GM18526 (cell line): Measurements from ENCODE around the gene SBF1.

Source experiments
- POLR2A ChIP-seq: IDR thresholded peaks from 3 replicates; pipeline ENCODE4 v1.6.1; 2011; ENCODE audit not compliant: insufficient read length; ENCODE audit errors: extremely low read depth

The SBF1 gene

DNA sequence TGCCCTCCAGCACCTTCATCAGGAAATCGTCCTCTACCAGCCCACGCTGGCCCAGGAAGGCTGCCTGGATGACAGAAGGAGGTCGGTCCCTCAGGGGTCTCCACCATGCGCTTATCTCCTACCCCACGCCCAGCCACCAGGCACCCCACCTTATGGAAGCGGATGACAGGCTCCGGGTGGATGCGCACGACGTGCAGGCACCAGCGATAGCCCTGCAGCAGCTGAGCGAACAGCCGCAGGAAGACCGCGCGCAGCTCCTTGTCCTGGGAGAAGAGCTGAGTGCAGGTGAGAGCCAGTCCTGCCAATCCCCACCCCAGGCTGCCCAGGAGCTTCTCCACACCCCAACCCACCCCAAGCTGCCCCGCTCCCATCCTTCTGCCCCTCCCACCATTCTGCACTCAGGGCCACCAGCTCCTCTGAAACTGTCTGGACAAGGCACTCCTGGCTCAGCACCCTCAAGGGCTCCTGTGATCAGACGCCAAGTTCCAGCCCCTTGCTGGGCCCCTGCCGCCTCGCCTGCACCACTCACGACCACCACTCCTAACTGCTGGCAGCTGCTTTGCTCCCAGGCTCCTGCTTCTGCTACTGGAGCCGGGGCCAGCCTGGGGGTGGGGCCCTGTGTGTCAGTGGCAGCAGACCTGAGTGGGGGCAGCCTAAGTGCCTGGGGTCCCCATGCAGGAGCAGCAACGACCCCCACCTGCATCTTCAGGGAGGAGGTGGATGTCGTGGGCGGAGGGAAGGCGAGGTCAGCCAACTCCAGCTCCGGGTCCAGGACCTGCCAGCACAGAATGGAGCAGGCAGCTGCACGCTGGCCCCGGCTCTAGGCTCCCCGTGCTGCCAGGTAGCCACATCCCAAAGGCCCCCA, 9.5 kb downstream of the SBF1 start:
- TF ChIP-seq POLR2A, result no peak

DNA sequence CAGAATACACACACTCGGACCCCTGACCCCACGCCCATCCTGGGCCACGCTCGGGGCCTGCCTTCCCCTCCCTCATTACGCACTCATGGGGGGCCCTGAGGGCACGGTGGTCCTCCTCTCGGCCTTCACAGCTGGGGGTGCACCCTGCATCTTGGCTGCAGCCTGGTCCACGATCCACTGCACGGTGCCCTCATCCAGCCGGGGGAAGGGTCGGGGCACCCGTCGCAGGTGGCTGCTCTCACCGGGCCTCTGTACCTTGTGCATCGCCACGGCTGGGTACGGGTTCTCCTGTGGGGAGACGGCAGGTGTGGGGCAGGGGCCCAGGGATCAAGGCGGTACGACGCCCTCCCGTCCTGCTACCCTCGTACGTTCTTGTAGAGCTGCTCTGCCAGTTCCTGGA, 10.4 kb downstream of the SBF1 start:
- TF ChIP-seq POLR2A, result no peak

DNA sequence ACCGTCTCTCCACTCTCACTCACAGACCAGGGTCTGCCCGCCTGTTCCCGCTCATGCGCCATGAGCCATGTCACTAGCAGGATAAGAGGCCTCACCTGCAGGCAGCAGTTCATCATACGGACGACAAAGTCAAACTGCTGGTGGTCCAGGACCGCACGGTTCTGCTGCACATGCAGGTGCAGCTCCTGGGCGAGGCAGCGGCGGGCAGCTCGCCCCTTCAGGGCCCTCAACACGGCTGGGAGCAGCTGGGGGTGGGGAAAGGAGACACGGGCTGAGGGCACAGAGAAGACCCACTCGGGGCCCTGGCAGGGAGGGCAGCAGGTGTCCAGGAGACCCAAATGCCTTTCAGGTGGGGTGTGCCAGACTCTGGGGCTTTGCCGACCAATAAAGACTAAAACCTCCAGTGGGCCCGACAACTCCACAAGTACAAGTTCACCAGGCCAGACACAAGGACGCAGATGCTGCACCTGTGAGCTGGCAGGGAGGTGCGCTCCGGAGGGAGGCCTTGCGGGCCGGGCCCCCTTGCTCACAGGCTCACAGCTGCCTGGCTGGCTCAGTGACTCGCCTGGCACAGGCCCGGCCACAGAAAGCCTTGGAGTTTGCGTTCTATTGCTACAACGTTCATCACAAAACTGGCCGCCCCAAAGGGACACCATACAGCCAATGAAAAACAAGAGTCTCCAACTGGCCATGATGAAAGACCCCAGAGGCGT, 11.5 kb downstream of the SBF1 start:
- TF ChIP-seq POLR2A, result no peak

DNA sequence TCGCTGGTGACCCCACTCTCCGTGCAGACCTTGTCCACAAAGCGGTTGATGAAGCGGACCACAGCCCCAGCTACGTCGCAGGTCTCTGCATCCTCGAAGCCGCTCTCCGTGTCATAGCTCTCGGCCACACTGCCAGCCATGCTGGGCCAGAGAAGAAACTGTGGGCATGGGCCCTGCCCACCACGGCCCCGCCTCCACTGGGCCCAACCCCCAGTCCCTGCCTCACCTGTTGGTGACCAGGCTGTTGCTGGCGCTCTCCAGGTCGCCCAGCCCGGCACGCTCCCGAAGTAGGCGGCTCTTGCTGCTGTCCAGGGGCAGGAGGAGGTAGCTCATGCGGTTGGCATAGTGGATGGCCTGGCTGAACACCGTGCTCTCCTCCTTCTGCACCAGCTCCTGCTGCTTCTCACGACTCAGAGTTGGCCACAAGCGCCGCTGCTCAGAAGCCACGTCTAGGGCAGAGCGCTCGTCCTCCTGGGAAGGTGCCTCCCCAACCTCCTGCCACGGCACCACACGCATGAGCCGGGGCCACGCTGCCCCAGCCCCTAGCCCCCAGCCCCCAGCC, 12.8 kb downstream of the SBF1 start:
- TF ChIP-seq POLR2A, result no peak

DNA sequence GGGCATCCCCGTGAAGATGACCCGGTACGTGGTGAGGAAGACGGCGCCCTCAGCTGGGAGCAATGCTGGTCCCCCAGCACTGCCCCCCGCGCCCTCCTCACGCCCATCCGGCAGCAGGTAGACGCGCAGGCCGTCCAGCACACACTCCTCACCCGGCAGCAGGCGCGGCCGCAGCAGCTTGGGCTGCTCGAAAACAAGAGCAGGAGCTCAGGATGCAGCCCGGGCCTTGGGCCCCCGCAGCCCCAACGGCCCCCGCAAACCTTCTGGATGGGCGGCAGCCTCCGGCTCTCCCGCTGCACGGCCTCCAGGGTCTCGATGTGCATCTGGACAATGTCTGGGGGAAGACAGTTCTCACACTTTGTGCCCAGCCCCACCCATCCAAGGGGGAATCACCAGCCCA, 13.3 kb downstream of the SBF1 start:
- no peak for TF ChIP-seq POLR2A

DNA sequence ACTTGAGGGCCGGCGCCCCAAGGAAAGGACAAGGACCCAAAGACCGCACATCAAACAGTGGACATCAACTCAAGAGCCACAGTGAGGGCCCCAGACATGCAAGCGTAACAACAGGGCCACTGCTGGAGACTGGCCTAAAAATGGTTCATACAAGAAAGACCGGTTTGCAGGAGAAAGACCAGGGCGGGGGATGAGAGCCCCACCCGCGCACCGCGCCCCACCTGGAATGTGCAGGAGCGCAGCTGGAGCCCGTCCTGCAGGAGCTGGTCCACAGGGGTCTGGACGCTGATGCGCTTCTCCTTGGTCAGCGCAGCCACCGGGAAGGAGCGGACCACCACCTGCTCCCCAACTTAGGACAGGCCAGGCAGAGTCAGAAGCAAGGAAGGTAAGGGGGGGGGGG, 13.9 kb downstream of the SBF1 start:
- TF ChIP-seq POLR2A, result no peak

DNA sequence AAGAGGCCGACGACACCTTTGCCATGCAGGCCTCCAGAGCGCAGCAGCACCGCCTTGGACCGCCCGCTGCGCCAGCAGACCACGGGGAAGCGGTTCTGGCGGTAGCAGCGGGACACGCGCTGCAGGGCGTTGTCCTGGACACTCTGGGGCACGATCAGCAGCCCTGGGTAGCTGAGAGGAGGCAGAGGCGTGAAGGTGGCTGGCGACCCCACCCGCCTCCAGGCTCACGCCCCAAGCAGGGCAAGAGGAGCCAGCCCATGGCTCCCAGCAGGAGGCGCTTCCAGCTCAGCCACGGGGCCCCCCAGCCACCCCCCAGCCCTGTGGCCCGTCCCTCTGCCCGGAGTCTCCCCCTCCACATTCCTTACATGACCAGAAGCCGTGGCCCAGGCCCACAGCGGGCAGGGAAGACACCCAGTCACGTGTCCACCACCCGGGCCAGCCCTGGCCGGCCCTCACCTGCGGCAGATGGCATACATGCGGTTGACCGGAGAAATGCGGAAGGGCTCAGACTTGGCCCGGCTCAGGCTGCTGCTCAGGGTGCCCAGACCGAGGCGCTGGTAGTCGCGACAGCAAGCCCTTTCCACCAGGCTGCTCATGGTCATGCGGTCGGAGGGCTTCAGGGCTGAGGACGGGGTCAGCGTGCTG, 15.2 kb downstream of the SBF1 start:
- no peak for TF ChIP-seq POLR2A

DNA sequence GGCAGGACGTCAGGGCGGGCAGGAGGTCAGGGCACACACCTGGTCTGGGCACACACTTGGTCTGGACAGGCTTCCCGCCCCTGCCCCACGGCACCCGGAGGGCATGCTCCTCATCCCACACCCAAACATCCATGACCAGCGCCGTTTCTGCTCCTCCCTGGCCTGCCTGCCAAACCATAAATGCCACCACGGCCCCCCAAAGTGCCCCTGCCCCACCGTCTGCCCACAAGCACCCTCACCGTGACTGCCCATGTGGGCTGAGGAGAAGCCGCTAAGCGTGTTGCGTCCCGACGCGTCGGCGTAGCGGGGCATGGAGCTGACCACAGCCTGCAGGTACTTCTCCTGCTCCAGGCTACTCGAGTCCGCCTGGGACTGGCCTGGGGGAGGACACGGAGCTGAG, 15.8 kb downstream of the SBF1 start:
- no peak for TF ChIP-seq POLR2A

DNA sequence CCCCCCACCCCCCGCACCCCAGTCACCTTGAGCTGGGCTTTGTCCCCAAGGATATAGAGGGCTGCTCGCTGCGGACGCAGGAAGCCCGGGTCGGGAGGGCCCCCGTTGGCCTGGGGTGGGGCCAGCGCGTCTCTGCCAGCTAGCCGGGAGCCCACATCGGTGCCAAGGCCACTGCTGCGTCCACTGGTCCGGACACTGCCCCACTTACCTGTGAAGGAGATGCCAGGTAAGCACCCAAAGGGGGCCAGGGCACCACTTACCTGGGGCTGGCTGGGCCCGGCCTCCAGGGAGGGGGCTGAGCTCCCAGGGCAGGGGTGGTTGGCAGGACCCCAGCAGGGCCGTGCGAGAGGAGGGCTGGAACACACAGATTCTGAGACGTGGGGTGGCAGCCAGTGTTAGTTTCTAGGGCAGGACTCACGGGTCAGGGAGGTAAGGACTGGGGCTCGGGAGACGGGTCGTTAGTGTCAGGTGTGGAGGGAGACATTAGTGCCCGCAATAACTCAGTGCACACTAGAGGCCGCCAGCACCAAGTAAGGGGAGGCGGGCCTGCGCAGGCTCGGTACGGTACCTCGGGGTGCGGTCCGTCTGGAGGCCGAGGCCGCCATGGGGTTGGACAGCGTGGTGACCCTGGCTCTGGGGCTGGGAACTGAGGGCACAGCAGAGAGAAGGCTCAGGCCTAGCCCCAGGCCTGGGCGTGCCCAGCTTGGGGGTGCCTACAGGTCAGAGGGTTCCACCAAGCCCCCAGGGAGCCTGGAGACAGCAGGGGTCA, 18.2 kb downstream of the SBF1 start:
- no peak for TF ChIP-seq POLR2A

DNA sequence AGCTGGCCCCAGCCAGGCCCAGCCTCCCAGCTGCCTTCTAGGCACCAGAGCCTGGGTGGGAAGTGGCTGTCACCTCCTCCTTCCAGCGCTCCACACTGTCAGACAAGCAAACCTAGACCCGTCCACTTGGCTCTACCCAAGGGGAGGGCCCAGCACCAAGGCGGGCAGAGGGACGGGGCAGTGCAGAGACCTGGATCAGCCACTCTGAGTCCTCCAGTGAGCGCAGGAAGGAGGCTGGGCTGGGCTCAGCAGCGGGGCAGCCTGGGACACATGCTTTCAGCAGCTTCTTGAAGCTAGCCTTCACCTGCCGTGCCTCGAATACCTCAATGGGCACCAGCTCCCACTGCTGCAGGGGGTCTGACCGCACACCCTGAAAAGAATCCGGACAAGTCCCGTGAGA, 18.8 kb downstream of the SBF1 start:
- TF ChIP-seq POLR2A, result no peak

DNA sequence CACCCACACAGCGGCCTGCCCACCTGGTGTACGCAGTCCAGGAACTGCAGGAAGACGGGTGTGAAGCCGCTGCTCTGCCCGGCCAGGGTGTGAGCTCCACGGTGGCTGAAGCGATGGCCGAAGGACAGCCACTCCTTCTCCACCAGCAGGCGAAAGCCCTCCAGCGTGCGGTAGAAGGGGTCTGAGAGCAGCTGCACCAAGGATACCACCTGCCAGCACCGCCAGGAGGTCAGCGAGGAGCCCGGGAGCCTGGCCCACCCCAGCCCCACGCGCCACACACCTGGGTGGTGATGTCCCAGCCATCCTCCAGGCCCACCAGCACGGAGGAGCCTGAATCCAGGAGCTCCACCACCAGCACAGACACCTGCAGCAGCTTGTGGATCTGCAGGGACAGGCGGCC, 19.6 kb downstream of the SBF1 start:
- TF ChIP-seq POLR2A, result no peak

DNA sequence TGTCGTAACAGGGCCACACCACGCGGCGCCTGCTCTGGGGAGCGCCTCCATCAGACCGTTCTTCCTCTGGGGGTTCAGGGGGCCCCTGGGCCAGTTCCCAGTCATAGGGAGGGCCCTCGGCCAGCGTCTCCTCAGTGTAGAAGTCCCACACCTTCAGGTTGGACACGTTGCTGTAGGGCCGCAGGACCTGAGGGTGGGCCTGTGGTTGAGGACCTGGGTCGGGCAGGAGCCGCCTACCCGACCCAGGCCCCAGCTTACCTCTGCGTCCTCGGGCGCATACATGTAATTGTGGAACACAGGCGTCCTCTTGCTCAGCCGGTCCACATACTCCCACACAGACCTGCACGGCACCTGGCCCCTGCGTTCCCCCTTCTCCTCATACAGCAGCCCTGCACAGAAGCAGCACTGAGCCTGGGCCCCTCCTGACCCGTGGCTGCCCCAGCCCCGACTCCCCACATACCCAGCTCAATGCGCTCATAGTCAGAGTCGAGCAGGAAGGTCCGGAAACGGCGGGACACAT, 20.2 kb downstream of the SBF1 start:
- TF ChIP-seq POLR2A, result no peak

DNA sequence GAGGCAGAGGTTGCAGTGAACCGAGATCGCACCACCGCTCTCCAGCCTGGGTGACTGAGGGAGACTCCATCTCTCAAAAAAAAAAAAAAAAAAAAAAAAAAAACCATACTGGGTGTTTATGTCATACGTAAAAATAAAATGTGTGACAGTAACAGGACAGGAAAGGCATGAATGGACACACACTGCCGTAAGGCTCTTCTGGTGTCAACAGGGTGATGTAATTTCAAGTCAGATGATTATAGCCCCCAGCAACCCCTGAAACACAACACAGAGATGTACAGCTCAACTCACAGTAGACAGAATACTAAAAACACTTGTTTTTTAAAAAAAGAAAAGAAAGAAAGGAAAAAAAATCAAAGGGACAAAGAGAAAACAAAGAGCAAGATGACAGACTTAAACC, 22.2 kb downstream of the SBF1 start:
- TF ChIP-seq POLR2A, result no peak

DNA sequence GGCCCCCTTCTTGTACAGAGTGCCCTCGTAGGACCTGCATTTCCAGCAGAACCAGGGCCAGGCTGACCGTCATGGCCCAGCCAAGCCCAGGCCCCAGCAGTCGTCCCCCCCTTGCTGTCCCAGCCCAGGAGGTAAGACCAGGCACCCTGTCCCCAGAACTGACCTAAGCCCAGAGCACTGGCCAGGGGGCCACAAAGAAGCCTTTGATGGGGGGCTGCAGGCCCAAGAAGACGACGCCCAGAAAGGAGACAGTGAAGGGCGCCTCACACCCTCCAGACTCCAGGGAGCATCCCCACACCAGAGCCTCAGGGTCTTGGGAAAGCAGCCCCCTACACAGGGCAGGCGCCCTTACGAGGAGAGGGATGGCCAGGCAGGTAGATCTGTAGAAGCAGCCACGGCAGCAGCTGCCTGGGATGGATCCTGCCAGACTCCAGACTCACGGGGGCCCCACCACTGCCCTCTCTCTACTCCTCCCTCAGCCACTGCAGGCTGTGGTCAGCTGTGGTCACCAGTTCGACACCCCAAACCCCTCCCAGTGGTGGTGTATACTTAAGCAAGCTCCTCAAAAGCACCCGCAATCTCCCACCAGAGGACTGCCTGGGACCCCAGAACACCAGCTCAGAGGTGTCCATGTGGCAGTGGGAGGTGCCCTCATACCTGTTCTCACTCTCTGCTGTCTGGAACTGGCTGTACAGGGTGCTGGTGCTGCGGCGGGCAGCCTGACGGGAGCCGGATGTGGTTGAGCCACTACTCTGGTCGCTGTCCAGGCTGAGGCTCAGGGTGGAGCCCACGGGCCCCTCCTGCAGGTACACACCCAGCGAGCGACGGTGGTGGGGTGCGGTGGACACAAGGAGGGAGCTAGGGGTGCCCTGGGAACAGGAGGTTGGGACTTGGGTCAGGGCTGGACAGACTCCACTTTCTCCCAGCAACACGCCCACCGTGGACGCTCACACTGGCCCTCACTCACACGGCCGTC, 27.0 kb downstream of the SBF1 start:
- TF ChIP-seq POLR2A, result no peak
